ENCODE results near the gene SOCS2.

Gene SOCS2

DNA sequence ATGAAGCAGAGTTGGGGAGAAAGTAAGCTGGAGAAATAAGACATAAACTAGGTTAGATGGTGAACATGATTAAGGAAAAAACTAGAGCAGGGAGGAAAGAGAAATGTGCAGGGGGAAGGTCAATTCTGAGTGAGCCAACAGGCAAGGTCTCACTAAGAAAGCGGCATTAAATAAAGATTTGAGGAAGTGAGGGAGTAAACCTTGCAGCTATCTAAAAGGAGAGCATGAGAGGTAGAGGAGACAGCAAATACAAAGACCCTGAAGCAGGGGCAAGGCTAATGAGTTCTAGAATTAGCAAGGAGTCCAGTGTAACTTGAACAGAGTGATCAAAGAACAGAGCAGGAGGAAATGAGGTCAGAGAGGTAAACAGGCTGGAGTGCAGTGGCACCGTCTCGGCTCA is 4.4 kb upstream of the SOCS2 start:
- DNase-seq, result no peak

DNA sequence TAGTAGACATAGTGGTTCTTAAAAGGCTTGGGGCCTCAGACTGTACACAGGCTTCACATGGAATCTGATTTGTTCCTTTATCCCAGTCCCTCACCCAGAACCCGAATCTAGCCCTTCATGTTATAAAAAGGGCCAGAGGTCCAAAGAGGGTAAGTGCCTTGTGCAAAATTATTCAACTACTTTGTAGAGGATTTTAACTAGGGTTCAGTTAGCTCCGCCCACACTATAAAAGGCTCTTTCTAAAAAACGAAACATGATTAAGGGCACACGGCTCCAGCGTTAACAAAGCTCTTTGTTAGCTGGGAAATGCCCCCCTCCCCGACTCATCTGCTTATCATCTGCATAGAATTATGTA is 3.2 kb upstream of the SOCS2 start:
- DNase-seq, result no peak

DNA sequence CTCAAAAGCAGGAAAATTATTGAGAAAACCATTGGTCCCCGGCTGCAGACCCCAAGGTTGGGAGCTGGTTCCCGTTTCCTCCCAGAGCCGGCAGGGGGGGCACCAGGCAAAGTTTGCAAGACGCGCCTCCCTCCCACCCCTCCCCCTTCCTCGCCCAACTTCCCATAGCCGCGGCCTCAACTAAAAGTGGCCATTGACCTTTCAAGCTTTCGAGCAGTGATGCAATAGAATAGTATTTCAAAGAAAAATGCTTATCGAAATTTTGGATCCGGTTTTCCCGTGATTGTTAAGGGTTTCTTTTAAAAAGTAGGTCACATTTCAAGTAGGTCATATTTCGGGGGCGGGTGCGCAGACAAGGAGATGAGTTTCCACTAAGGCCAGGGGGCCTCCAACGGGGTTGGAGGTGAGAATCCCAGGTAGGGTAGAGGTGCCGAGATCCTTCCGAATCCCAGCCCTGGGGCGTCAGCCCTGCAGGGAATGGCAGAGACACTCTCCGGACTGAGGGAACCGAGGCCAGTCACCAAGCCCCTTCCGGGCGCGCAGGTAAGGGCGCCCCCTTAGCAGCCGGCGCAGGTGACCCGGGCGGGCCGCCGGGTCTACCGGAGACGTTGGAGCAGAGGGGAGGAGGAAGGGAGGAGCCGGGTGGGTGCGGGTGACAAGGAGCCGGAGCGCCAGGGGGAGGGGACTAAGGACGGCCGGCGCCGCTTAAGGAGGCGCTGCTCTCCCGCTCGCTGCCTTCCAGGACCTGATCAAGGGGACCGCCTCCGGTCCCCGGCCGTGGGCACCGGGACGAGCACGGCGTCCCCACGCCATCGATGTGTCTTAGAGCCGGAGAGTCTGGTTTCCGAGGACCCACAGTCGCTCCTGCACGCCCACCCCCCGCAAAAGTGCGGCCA is 2.6 kb upstream of the SOCS2 start:
- peak; percentile 87 for DNase-seq

DNA sequence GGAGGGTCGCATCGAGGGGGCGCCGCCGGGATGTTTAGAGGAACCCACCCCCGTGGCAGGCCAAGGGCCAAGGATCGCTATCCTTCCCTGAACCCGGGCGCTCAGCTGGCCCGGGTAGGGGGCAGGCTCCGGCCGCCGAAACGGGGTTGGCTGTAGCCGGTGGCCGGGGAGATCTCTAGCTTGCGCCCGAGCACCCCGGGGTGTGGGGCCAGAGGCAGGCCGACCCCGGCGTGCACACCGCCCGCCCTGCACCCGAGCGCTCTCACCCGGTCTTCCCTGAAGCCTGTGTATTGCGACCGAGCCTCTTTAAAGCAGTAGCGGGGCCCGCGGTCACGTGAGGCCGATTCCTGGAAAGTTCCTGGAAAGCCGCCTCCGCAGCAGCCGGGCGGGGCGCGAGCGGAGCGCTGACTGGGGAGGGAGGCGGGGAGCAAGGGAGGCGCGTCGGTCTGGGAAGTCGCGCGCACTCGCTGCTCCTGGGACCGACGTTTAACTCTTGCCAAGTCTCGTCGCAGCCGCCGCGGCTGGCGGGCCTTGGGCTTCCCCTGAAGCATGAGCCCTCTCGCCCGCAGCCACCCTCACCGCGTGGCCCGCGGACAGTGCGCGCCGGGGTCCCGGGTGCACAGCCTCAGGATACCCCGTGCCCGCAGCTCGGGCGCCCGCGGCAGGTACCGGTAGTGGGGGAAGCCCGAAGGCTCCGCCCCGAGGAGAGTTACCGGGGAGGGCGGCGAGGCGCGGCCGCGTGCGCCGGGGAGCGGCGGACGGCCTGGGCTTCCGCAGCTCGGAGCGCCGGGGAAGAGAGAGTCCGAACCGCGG is 1.7 kb upstream of the SOCS2 start:
- DNase-seq, result peak; percentile 93

DNA sequence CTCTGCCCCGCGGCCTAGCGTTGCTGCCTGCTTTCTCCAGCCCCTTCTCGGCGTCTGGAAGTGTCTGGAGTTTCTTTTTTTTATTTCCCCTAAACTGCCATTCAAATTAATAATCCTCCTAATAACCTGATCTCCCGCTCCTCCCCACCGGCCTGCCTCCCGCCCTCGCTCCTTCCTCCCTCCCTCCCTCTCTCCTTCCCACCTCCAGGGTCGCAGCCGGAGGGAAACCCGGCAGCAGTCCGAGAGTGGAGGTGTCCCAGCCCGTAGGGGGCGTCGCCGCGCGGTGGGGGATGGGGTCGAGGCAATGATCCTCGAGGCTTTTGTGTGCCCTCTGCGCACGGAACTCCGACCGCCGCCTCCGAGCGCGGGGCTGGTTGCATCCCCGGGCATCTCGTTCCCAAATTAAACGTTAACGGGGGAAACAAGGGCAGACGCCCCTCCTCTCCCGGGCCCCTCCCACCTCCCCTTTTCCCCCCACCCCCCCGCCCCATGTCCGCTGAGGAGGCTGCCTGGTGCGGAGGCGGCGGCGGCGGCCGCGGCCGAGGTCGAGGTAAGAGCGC is 1.0 kb upstream of the SOCS2 start:
- DNase-seq, result peak; percentile 84

DNA sequence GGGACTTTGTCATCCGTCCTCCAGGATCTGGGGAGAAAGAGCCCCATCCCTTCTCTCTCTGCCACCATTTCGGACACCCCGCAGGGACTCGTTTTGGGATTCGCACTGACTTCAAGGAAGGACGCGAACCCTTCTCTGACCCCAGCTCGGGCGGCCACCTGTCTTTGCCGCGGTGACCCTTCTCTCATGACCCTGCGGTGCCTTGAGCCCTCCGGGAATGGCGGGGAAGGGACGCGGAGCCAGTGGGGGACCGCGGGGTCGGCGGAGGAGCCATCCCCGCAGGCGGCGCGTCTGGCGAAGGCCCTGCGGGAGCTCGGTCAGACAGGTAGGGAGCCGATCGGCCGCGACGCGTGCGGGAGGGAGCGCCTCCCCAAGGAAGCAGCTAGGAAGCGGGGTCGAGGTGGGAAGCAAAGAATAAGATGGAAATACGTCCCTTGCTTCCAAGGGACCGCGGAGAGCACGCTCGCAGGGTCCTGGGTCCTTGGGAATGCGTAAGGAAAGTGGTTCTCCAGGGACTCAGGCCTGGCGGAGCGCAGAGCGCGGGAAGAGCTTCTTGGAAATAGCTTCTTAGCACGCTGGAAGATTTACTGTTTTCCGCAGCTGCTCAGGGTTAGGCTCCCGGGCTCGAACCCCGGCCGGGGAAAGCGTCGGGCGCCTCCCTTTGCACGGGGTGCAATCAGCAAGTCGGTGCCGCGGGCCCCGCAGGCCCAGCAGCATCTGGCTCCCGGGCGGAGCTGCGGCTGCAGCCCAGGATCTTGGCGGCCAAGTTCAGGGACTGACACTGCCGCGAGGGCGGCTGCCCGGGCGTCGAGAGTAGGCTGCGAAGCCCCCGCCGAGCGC is 457 bp downstream of the SOCS2 start:
- DNase-seq, result peak; percentile 46

DNA sequence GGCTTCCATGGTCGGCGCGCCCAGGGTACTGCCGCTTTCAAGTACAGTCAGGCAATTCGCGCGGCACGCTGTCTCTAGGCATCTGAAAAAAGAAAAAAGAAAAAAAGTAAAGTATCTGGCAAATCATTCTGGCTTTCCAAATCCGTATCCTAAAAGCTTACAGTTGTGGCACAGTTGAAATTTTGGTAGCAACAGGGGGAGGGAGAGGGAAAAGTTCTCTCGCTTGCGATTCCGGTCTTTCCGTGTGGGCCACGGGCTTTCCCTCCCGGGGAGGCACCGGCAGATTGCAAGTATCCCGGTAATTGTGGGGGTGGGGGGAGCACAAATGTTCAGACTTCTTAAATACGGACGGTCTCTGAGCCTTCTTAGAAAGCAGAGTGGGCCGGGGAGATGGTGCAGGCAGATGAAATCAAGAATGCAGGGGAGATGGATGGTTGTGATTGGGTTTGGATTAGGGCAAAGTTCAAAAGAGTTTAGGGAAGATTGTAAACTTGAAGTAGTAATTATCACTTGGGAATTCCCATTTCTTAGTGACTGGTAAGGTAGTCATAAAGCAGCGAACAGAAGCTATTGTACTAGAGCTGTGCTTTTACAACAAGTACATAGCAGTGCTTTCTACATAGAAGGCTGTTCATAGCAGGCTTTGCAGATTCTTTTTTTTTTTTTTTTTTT is 1.2 kb downstream of the SOCS2 start:
- peak; percentile 37 for DNase-seq

DNA sequence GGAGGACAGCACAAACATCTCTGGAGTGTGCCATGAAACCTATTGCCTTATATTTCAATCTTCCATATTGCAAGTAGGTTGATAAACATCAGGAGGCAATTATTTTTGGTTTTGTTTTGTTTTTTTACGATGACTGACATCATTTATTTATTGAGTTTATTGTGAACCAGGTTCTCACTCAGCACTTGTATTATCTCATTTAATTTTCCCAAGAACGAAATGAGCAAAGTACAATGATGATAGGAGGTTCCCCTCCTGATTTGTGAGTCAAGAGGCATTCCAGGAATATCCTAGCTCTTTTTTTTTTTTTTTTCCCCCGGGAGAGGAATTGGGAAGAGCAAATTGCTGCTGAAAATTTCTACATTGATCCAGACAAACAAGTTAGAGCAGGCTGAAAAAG is 4.7 kb downstream of the SOCS2 start:
- DNase-seq, result no peak

DNA sequence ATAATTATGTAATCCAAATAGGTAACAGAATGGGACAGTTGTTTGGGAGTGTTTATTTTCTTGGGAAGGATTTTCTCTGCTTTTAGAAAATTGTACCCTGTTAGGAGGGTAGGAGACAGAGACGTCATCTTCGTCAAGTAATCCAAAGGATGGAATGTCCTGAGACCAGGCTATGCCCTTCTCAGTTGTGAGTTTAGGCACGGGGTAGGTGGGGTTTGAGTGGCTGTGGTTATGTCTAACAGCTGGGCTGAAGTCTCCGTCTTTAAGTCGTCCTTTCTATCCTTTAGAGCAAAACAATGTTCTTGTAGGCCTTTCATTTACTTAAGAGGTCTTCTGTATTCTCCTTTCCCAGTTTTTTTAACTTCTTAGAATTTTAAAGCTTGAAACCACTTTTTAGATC is 5.7 kb downstream of the SOCS2 start:
- no peak for DNase-seq

DNA sequence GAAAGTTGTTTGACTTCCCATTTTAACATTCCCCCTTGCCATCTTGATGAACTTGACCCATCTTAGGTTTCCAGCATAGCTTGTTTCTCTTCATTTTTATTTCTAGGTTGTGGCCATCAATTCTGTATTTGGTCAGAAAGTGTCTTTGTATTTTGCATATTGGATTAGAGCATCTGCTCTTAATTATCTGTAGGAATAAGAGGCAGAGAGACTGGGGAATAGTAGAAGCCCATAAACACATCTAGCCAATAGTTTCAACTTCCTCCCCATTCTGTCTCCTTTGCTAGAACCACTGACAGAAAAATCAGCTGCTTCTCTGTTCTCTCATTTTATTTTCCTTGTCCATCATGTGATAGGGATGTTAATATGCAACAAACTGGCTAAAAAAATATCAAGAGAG is 8.2 kb downstream of the SOCS2 start:
- no peak for DNase-seq

DNA sequence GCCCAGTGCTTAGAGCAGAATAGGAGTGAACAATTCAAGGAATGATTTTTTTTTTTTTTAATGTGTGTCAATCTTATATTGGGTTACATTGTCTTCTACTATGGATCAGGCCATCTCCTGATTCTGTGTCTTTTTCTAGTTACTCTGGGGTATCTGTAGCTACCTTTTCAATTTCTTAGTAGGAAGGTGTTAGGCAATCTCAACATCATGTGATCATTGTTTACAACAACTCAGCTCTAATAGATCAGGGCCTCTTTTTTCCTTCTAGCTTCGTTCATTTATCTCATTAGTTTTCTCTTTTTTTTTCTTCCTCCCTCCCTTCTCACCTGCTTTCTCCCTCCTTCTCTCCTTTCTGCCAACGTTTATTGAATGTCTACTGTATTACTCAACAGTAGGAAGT is 8.9 kb downstream of the SOCS2 start:
- no peak for DNase-seq

DNA sequence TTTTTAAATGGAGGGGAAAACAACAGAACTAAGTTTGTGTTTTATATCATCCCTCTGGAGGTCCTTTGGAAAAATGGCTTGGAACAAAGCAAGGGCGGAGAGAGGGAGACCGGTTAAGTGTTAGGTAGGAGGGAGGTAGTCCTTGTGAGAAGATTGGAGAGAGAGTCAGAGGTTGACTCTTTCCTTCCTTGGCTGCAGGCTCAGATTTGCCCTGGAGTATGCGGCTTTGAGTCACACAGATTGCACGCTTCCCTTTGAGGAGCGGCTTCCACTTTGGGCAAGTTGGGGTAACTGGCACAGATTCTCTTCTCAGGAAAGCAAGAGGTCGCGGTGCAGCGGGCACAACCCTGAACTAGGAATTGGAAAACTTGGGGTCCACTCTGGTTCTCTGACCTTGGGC is 9.9 kb downstream of the SOCS2 start:
- no peak for DNase-seq

DNA sequence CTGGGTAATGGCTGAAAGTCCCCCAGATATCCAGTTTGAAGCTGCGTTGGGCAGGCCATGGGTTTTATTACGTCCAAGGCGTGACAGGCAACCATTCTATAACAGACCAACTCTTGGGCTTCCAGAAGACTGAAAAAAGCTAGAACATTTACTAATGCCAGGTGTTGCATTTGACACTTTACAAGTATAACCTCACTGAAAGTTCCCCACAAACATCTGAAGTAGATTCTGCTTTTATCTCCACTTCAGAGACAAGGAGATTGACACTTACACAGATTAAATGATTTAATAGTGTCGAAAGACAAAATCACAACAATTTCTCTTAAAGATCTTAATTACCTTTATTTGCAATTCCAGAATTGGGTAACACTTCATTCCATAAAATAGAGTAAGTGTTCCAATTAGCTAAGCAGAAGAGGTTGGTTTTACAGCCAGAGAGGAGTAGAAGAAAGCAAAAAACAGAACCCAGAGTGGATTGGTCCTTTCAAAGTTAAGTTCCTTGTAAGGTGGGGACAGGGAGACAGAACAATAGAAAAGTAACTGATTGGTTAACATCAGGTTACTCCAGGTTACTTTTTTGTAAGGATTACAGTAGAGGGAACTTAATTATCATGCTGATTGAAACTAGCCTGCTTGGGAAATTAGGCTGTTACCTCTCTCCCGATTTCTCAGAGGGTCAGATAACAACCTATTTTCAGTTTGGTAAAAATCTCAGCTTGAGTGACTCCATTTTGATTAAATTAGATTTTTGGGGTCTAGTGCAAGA is 11.3 kb downstream of the SOCS2 start:
- DNase-seq, result no peak

DNA sequence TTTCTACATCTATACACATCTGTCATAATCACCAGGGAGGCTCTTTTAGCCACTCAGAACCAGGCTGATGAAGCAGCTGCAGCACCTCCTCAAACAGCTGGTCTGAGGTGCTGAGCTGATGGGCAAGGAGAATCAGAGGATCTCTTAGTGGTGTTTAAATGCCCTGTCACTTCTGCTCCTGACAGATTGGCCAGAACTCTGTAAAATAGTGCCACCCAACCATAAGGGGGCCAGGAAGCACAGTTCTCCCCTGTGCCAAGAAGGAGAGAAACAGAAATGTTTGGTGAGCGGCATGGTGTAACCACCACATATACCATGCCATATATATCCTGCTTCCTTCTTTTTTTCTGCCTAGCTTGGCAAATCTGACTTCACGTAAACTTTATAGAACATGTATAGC is 12.8 kb downstream of the SOCS2 start:
- no peak for DNase-seq

DNA sequence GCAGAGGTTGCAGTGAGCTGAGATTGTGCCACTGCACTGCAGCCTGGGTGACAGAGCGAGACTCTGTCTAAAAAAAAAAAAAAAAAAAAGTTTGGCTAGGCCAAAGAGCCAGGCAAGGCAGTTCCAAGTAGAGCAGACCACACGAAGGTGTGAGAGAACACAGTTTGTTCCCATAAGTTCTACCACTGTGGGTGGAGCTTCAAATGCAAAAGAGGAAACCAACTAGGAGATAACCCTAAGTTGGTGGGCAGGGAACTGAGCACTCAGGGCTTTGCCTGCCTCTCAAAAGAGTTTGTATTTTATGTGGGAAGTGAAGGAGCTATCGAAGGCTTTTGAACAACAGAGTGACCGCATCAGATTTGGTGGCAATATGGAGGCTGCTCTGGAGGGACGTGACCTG is 15.1 kb downstream of the SOCS2 start:
- no peak for DNase-seq

DNA sequence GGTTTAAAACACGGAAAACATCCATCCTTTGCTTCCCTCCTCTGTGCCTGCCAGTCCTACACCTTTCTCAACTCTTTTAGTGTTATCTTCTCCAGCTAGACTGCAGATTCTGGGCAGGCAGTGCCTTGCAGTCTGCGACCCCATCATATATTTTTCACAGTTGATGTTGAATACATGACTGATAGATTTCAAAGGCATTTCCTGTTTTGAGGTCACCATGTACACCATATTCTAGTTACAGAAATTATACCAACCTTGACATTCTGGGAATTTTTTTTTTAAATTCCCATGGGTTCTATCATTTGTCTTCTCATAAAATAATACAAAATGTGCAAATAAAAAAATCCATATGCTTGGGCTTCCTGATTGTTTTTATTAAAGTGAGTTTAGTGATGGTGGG is 16.6 kb downstream of the SOCS2 start:
- DNase-seq, result no peak

DNA sequence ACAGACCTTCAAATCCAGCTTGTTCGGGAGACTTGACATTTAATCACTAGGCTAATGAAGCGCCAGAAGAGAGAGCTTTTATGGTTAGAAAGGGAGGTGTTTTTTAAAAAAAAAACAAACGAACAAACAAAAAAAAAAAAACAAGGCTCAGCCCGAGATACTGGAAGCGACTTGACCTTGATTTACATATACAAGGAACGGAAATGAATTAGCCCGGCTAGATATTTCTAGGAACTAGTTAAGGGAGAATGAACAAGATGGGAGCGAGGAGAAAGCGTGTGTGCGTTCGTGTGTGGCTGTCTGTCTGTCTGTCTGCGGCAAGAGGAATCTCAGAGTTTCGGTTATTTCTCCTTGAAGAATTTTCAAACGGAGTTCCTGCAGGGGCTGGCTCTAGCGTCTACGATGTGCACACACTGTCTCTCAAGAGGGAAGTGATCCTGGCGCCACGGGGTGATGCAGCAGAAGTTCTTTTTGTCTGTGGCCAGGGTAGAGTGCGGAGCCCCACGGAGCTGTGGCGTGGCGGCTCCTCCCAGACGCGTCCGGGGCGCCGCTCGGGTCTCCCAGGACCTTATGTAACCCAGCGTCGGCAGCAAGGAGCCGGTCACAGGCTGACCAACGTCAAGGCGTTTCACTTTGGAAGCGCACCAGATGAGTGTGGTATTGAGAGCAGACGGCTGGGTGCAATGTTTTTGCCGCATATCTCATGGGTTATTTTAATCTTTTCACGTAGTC is 18.8 kb downstream of the SOCS2 start:
- DNase-seq, result peak; percentile 49

DNA sequence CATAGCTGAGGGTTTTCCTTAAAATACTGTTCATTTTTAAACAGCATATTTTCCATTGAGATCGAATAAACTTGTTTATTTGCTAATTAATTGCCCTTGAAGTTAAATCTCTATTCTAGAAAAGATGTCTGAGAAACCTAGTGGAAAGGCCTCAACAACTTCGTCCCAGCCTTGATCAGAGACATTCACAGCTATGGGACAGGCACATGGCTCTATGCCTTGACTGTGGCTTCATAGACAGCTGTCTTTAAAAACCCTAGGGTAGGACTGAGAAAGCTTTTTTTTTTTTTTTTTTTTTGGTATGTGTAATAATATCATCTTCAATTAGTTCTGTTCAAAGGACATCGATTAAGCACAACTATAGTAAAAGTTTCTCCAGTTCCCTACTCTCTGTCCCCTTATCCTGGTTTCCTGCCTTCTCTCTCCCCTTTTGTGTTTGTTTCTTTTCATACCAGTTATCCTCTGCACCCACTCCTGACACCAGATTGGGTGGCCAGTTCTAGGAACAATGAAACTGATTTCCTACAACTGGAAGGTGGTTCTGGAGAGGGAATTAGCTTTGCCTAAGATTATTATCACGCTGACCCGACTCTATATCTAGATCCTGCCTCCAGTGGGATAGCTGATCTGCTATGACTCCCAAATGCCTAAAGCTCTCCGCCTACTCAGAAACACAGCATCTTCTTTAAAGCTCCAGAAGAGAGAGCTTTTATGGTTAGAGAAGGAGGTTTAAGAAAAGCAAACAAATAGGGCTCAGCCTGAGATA is 20.3 kb downstream of the SOCS2 start:
- no peak for DNase-seq

DNA sequence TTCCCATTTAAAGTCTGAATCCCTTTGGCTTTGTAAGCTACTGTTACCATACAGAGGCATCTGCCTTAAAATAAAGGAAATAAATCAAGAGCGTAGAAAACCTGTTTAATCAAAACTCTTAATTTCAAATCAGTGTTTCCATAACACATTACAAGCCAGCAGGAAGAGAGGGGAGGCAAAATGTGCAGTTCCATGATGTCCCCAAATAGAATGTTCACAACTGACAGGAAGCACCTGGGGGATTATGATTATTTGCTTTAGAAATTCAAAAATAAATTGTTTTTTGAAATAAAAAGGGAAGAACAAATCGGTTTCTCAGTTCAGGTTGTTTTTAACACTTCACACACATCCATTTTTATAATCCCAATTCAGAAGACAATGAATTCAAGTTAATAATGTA is 21.4 kb downstream of the SOCS2 start:
- no peak for DNase-seq

DNA sequence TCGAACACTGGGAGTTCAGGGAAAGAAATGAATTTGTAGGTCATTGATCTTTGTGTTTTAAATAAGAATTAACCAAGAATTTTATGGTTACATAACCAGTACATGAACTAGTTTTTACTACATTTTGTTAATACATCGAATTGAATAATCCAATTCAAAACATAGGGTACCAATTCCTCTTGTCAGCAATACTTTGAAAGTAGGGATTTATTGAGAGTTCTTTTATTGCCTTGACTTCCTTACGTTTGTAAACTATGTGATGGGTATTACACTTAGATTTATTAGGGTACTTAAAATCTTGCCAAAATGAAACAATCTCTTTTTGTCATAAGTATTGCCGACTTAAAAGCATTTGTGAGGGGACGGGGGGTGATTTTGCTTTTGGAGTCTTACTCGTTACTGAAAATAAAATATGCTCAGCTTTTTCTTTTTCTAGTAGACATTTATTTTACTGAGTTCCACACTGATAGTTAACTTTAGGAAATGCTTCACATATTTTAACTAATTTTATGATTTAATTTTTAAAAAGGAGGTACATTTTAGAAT is 22.4 kb downstream of the SOCS2 start:
- no peak for DNase-seq
